ENCODE measurements around the gene CD300LF.

Gene CD300LF

DNA sequence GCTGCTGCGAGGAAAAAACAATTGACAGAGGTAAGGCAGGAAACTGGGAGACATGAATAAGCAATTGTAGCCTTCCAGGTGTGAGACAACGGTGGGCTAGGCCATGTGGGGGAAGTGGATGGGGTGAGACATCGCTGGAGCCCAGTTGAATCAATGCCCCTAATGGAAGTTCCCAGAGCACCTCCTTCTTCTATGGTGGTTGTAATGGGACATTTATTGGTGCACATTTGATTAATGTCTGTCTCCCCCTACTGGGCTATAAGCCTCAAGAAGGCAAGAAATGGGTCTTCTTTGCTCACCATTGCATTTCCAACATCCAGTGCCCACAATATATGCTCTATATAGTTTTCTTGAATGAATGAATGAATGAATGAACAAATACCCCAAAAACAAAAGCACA, 66.5 kb downstream of the CD300LF start:
- no peak for DNase-seq (ENCODE audit: extremely low read depth in 1 of 2, low read depth in 1 of 2)

DNA sequence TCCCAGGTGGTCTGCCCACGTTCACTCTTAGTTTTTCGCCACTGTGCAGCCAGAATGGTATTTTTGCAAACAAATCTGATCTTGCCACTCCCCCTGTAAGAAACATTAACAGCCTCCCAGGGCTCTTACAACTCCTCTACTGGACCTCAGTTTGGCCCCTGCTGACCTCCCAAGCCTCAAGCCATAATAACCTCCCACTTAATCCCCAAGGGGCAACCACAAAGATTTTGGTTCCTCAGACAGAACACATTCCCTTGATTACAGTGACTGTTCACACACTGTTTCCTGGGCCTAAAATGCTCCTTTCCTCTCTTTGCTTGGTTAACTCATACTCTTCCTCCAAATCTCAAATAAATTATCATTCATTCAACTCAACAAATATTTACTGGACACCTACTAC, 67.7 kb downstream of the CD300LF start:
- DNase-seq (ENCODE audit: extremely low read depth in 1 of 2, low read depth in 1 of 2) = no peak

GRCh38 chr17:74644419-74644818, 68.3 kb downstream of the CD300LF start:
- DNase-seq (ENCODE audit: extremely low read depth in 1 of 2, low read depth in 1 of 2) = no peak

All from activated CD8-positive, alpha-beta memory T cell treated with anti-CD3 and anti-CD28 coated beads for 1 hour (primary cell).